Measurements from ENCODE around the gene TM4SF1. TPM values are rescaled to one million over a fixed set of nuclear protein-coding genes. Genes with fewer than 3 reads are reported as not detected.

TM4SF1 gene
- polyA plus RNA-seq, 1 donor from 2014 or later: 0.81 TPM

GRCh38 chr3:149325581-149325980 is 51.9 kb downstream of the TM4SF1 start:
- no peaks in the 10 kb centered on the region for H4K20me1 ChIP-seq (ENCODE audit: insufficient read depth)
- no peaks in the 10 kb centered on the region for H3K9me3 ChIP-seq (ENCODE audit: low read length)
- H3F3A ChIP-seq (ENCODE audit: insufficient read depth, low read length, poor library complexity, severe bottlenecking): no peaks in the 10 kb centered on the region
- TF ChIP-seq CTCF (IDR thresholded peaks at IDR 0.05; ENCODE audit: poor library complexity, severe bottlenecking) (no peak), MXI1 (conservative IDR thresholded peaks at IDR 0.05; ENCODE audit: poor library complexity, severe bottlenecking) (no peak), RAD21 (conservative IDR thresholded peaks at IDR 0.05) (no peak), POLR2AphosphoS5 (IDR thresholded peaks at IDR 0.05) (no peak), SMC3 (conservative IDR thresholded peaks at IDR 0.05; ENCODE audit: poor library complexity) (no peak), TAF1 (IDR thresholded peaks at IDR 0.05; ENCODE audit: low read depth) (no peak), EZH2 (IDR thresholded peaks at IDR 0.05; ENCODE audit: borderline replicate concordance, insufficient read depth, low read length, poor library complexity, severe bottlenecking) (no peak), EP300 (conservative IDR thresholded peaks at IDR 0.05; ENCODE audit: poor library complexity, severe bottlenecking) (no peak)
- TF ChIP-seq, protein P1, sequence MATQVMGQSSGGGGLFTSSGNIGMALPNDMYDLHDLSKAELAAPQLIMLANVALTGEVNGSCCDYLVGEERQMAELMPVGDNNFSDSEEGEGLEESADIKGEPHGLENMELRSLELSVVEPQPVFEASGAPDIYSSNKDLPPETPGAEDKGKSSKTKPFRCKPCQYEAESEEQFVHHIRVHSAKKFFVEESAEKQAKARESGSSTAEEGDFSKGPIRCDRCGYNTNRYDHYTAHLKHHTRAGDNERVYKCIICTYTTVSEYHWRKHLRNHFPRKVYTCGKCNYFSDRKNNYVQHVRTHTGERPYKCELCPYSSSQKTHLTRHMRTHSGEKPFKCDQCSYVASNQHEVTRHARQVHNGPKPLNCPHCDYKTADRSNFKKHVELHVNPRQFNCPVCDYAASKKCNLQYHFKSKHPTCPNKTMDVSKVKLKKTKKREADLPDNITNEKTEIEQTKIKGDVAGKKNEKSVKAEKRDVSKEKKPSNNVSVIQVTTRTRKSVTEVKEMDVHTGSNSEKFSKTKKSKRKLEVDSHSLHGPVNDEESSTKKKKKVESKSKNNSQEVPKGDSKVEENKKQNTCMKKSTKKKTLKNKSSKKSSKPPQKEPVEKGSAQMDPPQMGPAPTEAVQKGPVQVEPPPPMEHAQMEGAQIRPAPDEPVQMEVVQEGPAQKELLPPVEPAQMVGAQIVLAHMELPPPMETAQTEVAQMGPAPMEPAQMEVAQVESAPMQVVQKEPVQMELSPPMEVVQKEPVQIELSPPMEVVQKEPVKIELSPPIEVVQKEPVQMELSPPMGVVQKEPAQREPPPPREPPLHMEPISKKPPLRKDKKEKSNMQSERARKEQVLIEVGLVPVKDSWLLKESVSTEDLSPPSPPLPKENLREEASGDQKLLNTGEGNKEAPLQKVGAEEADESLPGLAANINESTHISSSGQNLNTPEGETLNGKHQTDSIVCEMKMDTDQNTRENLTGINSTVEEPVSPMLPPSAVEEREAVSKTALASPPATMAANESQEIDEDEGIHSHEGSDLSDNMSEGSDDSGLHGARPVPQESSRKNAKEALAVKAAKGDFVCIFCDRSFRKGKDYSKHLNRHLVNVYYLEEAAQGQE (IDR thresholded peaks at IDR 0.05; ENCODE audit: borderline replicate concordance): no peak
- no peaks in the 10 kb centered on the region for H3K9me2 ChIP-seq (ENCODE audit: insufficient read depth, low read length)
- H3K27me3 ChIP-seq (ENCODE audit: insufficient read depth, low read depth, low read length): no peaks in the 10 kb centered on the region
- H2AFZ ChIP-seq (ENCODE audit: low read depth, low read length): no peak overlapping the region
- H3K79me2 ChIP-seq (replicated peaks; ENCODE audit: insufficient read depth, low read length): no peaks in the 10 kb centered on the region
- no peak overlapping the region for H3K9ac ChIP-seq (ENCODE audit: low read length)
- H3K27ac ChIP-seq (ENCODE audit: low read length): no peak overlapping the region
- no peak overlapping the region for H3K4me3 ChIP-seq (ENCODE audit: low read length)
- H3K36me3 ChIP-seq (ENCODE audit: insufficient read depth, low read length): no peaks in the 10 kb centered on the region
- H3K4me2 ChIP-seq (ENCODE audit: low read length): no peak overlapping the region

- H3K36me3 ChIP-seq (ENCODE audit: insufficient read depth, low read length): no peaks in the 10 kb centered on the region
- no peaks in the 10 kb centered on the region for H3K79me2 ChIP-seq (replicated peaks; ENCODE audit: insufficient read depth, low read length)
- no peak overlapping the region for H3K27ac ChIP-seq (ENCODE audit: low read length)
- no peak for TF ChIP-seq EZH2 (IDR thresholded peaks at IDR 0.05; ENCODE audit: borderline replicate concordance, insufficient read depth, low read length, poor library complexity, severe bottlenecking)
- TF ChIP-seq, protein P1 (IDR thresholded peaks at IDR 0.05; ENCODE audit: borderline replicate concordance): no peak
- no peak for TF ChIP-seq CTCF (IDR thresholded peaks at IDR 0.05; ENCODE audit: poor library complexity, severe bottlenecking)
- no peak for TF ChIP-seq POLR2AphosphoS5 (IDR thresholded peaks at IDR 0.05)
- no peak for TF ChIP-seq MXI1 (conservative IDR thresholded peaks at IDR 0.05; ENCODE audit: poor library complexity, severe bottlenecking)
- TF ChIP-seq SMC3 (conservative IDR thresholded peaks at IDR 0.05; ENCODE audit: poor library complexity): no peak
- TF ChIP-seq RAD21 (conservative IDR thresholded peaks at IDR 0.05): no peak
- TF ChIP-seq EP300 (conservative IDR thresholded peaks at IDR 0.05; ENCODE audit: poor library complexity, severe bottlenecking): no peak
- no peak for TF ChIP-seq TAF1 (IDR thresholded peaks at IDR 0.05; ENCODE audit: low read depth)
- H3K4me3 ChIP-seq (ENCODE audit: low read length): no peak overlapping the region
- no peak overlapping the region for H3K9ac ChIP-seq (ENCODE audit: low read length)
- H4K20me1 ChIP-seq (ENCODE audit: insufficient read depth): no peaks in the 10 kb centered on the region
- no peak overlapping the region for H3K4me2 ChIP-seq (ENCODE audit: low read length)
- no peaks in the 10 kb centered on the region for H3K9me2 ChIP-seq (ENCODE audit: insufficient read depth, low read length)
- H3K9me3 ChIP-seq (ENCODE audit: low read length): no peaks in the 10 kb centered on the region
- no peak overlapping the region for H2AFZ ChIP-seq (ENCODE audit: low read depth, low read length)
- H3F3A ChIP-seq (ENCODE audit: insufficient read depth, low read length, poor library complexity, severe bottlenecking): no peaks in the 10 kb centered on the region
- no peaks in the 10 kb centered on the region for H3K27me3 ChIP-seq (ENCODE audit: insufficient read depth, low read depth, low read length)
These were observed 53.1 kb downstream of the TM4SF1 start for GRCh38 chr3:149324332-149324731.

Measured in neural cell (in vitro differentiated cells).